HG02943 (cell line): ENCODE measurements around the gene STARD4.

Experiments used
- ATAC-seq: cut with Tn5 transposase; IDR thresholded peaks from one replicate; pipeline ENCODE4 v1.9.1; 2021; ENCODE audit warnings: mild to moderate bottlenecking, low read depth, moderate library complexity; ENCODE audit not compliant: unreplicated experiment

STARD4 gene

GRCh38 chr5:111478266-111478665, 34.1 kb downstream of the STARD4 start:
- no peak for ATAC-seq

GRCh38 chr5:111472579-111472978, 39.8 kb downstream of the STARD4 start:
- no peak for ATAC-seq

- no peak for ATAC-seq
Measured at GRCh38 chr5:111472096-111472495, 40.2 kb downstream of the STARD4 start.

GRCh38 chr5:111469903-111470302, 42.4 kb downstream of the STARD4 start:
- ATAC-seq: no peak

- ATAC-seq: no peak
Measured at GRCh38 chr5:111469293-111469896, 42.9 kb downstream of the STARD4 start.

GRCh38 chr5:111463311-111463710, 49.0 kb downstream of the STARD4 start:
- no peak for ATAC-seq

GRCh38 chr5:111461934-111462333, 50.4 kb downstream of the STARD4 start:
- ATAC-seq: no peak

GRCh38 chr5:111461255-111461671, 51.1 kb downstream of the STARD4 start:
- no peak for ATAC-seq

- ATAC-seq: no peak
Measured at GRCh38 chr5:111454776-111455175, 57.6 kb downstream of the STARD4 start.

GRCh38 chr5:111454198-111454622, 58.1 kb downstream of the STARD4 start:
- no peak for ATAC-seq

GRCh38 chr5:111453747-111454146, 58.6 kb downstream of the STARD4 start:
- ATAC-seq: no peak

- no peak for ATAC-seq
Measured at GRCh38 chr5:111453295-111453694, 59.0 kb downstream of the STARD4 start.

GRCh38 chr5:111447822-111448221, 64.5 kb downstream of the STARD4 start:
- no peak for ATAC-seq

GRCh38 chr5:111447099-111447498, 65.2 kb downstream of the STARD4 start:
- no peak for ATAC-seq
